Fibroblast of gingiva (primary cell): Measurements from ENCODE around the gene PDCD6IP.
"Not testable (repeated sequence)": the region's sequence is repeated elsewhere in the genome, so short reads cannot be mapped to it uniquely, and the experiment has no call there.

ENCODE experiments used
- DNase-seq: peaks from one replicate; pipeline ENCODE4 v3.0.0-alpha.2; 2011; ENCODE audit warnings: low read depth

Gene PDCD6IP, protein sequence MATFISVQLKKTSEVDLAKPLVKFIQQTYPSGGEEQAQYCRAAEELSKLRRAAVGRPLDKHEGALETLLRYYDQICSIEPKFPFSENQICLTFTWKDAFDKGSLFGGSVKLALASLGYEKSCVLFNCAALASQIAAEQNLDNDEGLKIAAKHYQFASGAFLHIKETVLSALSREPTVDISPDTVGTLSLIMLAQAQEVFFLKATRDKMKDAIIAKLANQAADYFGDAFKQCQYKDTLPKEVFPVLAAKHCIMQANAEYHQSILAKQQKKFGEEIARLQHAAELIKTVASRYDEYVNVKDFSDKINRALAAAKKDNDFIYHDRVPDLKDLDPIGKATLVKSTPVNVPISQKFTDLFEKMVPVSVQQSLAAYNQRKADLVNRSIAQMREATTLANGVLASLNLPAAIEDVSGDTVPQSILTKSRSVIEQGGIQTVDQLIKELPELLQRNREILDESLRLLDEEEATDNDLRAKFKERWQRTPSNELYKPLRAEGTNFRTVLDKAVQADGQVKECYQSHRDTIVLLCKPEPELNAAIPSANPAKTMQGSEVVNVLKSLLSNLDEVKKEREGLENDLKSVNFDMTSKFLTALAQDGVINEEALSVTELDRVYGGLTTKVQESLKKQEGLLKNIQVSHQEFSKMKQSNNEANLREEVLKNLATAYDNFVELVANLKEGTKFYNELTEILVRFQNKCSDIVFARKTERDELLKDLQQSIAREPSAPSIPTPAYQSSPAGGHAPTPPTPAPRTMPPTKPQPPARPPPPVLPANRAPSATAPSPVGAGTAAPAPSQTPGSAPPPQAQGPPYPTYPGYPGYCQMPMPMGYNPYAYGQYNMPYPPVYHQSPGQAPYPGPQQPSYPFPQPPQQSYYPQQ

GRCh38 chr3:33798418-33799201, at the start of gene PDCD6IP:
Gene PDCD6IP, plus strand, starts transcription at chr3:33798630. Its CDS starts 99 bp downstream, at chr3:33798729.
- peak; percentile 90 for DNase-seq

GRCh38 chr3:33749546-33750210, 48.8 kb upstream of the PDCD6IP start:
- peak; percentile 85 for DNase-seq

DNA sequence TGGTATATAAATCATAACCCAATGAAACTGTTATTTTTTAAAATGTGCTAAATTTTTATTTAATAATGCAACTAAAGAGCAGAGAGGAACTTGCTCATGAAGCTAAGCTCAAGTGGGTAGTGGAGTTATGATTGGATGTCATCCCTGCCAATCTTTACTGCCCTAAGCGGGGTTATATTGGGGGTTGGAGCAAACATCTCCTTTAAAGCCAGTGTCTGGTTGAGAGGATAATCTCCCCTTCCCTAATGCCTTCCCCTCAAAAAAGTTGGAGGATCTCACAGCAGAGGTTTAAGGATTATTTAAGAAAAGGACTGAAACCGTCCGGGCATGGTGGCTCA, 48.2 kb upstream of the PDCD6IP start:
- peak; percentile 12 for DNase-seq

DNA sequence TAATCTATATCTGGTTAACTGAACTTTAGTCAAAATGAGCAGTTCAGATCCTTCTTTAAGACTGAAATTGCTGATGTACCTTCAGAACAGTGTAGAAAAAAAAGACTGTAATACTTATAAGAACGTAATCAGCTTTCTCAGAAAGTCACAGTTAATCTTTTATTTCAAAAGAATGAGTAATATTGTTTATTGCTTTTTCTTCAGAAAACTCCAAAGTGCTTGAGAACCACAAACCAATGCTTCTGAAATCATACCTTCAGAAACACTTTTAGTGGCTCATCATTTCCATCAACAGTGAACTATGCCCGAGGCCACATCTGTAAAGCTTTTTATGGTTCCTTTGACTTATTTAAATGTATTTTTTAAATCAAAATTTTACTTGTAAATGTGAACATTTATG, 47.1 kb upstream of the PDCD6IP start:
- DNase-seq = no peak

DNA sequence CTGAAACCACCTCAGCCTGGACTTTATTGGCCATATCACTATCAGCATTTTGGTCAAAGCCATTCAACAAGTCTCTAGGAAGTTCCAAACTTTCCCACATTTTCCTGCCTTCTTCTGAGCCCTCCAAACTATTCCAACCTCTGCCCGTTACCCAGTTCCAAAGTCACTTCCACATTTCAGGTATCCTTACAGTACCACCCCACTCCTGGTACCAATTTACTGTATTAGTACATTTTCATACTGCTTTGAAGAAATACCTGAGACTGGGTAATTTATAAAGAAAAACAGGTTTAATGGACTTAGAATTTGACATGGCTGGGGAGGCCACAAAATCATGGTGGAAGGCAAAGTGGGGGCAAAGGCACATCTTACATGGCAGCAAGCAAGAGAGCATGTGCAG, 44.0 kb upstream of the PDCD6IP start:
- DNase-seq = not testable (repeated sequence)

DNA sequence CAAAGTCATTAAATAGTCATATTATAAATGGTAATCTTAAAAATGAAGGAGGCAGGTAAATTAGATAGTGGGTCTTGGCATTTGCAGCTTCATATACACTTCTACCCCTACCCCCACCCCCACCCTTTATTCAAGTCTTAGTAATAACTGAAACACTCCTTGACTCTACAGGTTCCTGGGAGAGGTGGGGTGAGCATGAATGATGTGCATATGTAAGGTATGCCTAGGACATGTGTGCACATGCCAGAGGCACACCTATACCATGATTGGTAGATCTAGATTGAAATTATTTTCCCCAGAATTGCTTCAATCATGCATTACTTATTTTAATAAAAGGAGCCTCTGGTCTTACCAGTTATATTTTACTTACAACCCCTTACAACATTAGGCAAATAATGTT, 40.1 kb upstream of the PDCD6IP start:
- no peak for DNase-seq

GRCh38 chr3:33758864-33759263, 39.6 kb upstream of the PDCD6IP start:
- peak; percentile 56 for DNase-seq

DNA sequence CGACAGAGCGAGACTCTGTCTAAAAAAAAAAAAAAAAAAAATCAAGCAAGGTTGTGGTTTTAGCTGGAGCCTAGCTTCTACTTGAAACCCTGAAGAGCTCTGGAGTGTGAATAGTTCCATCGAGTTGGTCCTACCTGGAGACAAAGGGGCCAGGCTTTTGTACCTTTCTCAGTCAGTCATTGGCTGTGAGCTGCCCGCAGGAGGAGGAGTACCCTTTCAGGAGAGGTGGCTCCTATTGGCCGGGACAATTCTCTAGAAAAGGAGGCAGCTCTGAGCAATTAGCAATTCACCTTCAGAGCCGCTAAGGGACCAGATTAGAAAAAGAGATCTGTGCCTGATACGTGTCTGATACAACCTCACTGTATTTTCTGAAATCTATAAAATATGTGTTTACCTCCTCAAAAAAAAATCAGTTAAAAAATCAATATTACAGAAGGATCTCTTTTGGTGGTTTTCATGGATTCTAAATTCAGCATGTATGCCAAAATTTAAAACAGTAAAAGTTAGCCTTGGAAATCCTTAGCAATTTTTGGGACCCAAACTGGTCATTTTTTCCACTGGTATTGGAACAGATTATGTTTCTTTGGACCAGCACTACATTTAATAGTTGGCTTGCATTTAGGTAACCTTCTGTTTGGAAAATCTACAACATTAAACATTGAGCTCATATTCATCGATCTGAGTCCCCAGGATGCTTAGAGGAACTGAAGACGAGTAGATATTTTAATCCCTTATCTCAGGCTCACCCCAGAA, 29.7 kb upstream of the PDCD6IP start:
- no peak for DNase-seq

- DNase-seq = peak; percentile 45
Measured at GRCh38 chr3:33773637-33774036, 24.8 kb upstream of the PDCD6IP start.

DNA sequence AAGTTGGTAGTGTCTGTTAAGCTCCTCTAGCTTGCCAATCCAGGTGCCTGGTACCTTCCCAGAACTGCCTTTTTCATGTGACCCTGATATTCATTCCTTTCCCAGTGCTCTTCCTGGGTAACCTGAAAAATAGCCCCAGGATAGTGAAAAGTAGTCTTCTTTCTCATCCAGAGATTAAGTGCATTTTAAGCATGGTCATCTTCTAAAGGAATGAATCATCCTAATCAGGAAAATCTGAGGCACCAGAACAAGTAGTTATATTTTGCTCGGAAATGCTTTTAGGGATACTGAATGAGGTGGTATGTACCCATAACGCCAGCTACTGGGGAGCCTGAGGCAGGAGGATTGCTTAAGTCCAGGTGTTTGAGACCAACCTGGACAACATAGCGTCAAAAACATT, 23.1 kb upstream of the PDCD6IP start:
- no peak for DNase-seq

GRCh38 chr3:33777996-33778395, 20.4 kb upstream of the PDCD6IP start:
- DNase-seq = no peak

GRCh38 chr3:33779751-33780150, 18.7 kb upstream of the PDCD6IP start:
- peak; percentile 15 for DNase-seq

- DNase-seq = not testable (repeated sequence)
Measured at GRCh38 chr3:33781413-33781812, 17.0 kb upstream of the PDCD6IP start.

- no peak for DNase-seq
Measured at GRCh38 chr3:33786565-33787327, 11.7 kb upstream of the PDCD6IP start.

GRCh38 chr3:33787328-33788009, 11.0 kb upstream of the PDCD6IP start:
- DNase-seq = peak; percentile 58

- DNase-seq = no peak
Measured at GRCh38 chr3:33789183-33789954, 9.1 kb upstream of the PDCD6IP start.

GRCh38 chr3:33790091-33790490, 8.3 kb upstream of the PDCD6IP start:
- no peak for DNase-seq

- no peak for DNase-seq
Measured at GRCh38 chr3:33791477-33792166, 6.8 kb upstream of the PDCD6IP start.
